ENCODE data around the gene SLC5A6.

Gene SLC5A6

GRCh38 chr2:27237341-27237945 is 25.4 kb upstream of the SLC5A6 start:
- no peak for DNase-seq (ENCODE audit: low read depth in 3 of 3, low spot score in 1 of 3)

- no peak for DNase-seq (ENCODE audit: low read depth in 3 of 3, low spot score in 1 of 3)
These were observed 24.6 kb upstream of the SLC5A6 start for GRCh38 chr2:27236626-27237025.

GRCh38 chr2:27236136-27236535 is 24.1 kb upstream of the SLC5A6 start:
- no peak for DNase-seq (ENCODE audit: low read depth in 3 of 3, low spot score in 1 of 3)

- DNase-seq (ENCODE audit: low read depth in 3 of 3, low spot score in 1 of 3), result no peak
These were observed 21.3 kb upstream of the SLC5A6 start for GRCh38 chr2:27233341-27233740.

- DNase-seq (ENCODE audit: low read depth in 3 of 3, low spot score in 1 of 3), result no peak
These were observed 19.9 kb upstream of the SLC5A6 start for GRCh38 chr2:27231921-27232320.

- DNase-seq (ENCODE audit: low read depth in 3 of 3, low spot score in 1 of 3), result no peak
These were observed 15.4 kb upstream of the SLC5A6 start for GRCh38 chr2:27227501-27227900.

- DNase-seq (ENCODE audit: low read depth in 3 of 3, low spot score in 1 of 3), result no peak
These were observed 13.5 kb upstream of the SLC5A6 start for GRCh38 chr2:27225526-27225925.

- DNase-seq (ENCODE audit: low read depth in 3 of 3, low spot score in 1 of 3), result no peak
These were observed 11.3 kb upstream of the SLC5A6 start for GRCh38 chr2:27223416-27223815.

- DNase-seq (ENCODE audit: low read depth in 3 of 3, low spot score in 1 of 3), result no peak
These were observed 10.3 kb upstream of the SLC5A6 start for GRCh38 chr2:27222407-27222806.

- DNase-seq (ENCODE audit: low read depth in 3 of 3, low spot score in 1 of 3), result no peak
These were observed 9.1 kb upstream of the SLC5A6 start for GRCh38 chr2:27221166-27221565.

GRCh38 chr2:27220091-27220490 is 8.0 kb upstream of the SLC5A6 start:
- no peak for DNase-seq (ENCODE audit: low read depth in 3 of 3, low spot score in 1 of 3)

GRCh38 chr2:27219091-27219490 is 7.0 kb upstream of the SLC5A6 start:
- no peak for DNase-seq (ENCODE audit: low read depth in 3 of 3, low spot score in 1 of 3)

GRCh38 chr2:27218614-27219013 is 6.5 kb upstream of the SLC5A6 start:
- DNase-seq (ENCODE audit: low read depth in 3 of 3, low spot score in 1 of 3), result no peak

GRCh38 chr2:27217173-27218121 is 5.4 kb upstream of the SLC5A6 start, which contains the start of gene CAD:
CAD (plus strand) TSS chr2:27217369; CDS start chr2:27217552, 183 bp downstream.
- peak; percentile 65 to 93 (median 74) for DNase-seq (ENCODE audit: low read depth in 3 of 3, low spot score in 1 of 3)

GRCh38 chr2:27216416-27217137 is 4.5 kb upstream of the SLC5A6 start:
- DNase-seq (ENCODE audit: low read depth in 3 of 3, low spot score in 1 of 3), result no peak

GRCh38 chr2:27214941-27215340 is 2.9 kb upstream of the SLC5A6 start:
- no peak for DNase-seq (ENCODE audit: low read depth in 3 of 3, low spot score in 1 of 3)

- DNase-seq (ENCODE audit: low read depth in 3 of 3, low spot score in 1 of 3), result peak in 2 of 3 donors; percentile 8 to 17
These were observed 781 bp upstream of the SLC5A6 start for GRCh38 chr2:27212626-27213471.

GRCh38 chr2:27211241-27211942 is 676 bp downstream of the SLC5A6 start:
- DNase-seq (ENCODE audit: low read depth in 3 of 3, low spot score in 1 of 3), result no peak

- DNase-seq (ENCODE audit: low read depth in 3 of 3, low spot score in 1 of 3), result no peak
These were observed 2.3 kb downstream of the SLC5A6 start for GRCh38 chr2:27209621-27210401.

All from stimulated activated CD4-positive, alpha-beta T cell treated with anti-CD3 and anti-CD28 coated beads, TNF-alpha, amount 100 ng/mL, for 1 hour (primary cell).